Neural crest cell (in vitro differentiated cells): Measurements from ENCODE around the gene EFNA4. TPM values are rescaled to one million over a fixed set of nuclear protein-coding genes. Genes with fewer than 3 reads are reported as not detected.

Experiments
- DNase-seq: peaks from one replicate; pipeline ENCODE4 v3.0.0; 2021; ENCODE audit warnings: low read depth, mixed read lengths, low spot score
- H3K27ac Mint-ChIP-seq: one replicate; pipeline ENCODE4 v1.8.0; 2021; ENCODE audit warnings: mild to moderate bottlenecking, mixed read lengths; ENCODE audit not compliant: unreplicated experiment
- H3K27me3 Mint-ChIP-seq: 2 replicates; pipeline ENCODE4 v1.8.0; 2021; ENCODE audit warnings: low read depth, mild to moderate bottlenecking, mixed read lengths
- H3K36me3 Mint-ChIP-seq: 2 replicates; pipeline ENCODE4 v1.8.0; 2021; ENCODE audit warnings: low read depth, mild to moderate bottlenecking, mixed read lengths
- H3K4me1 Mint-ChIP-seq: 2 replicates; pipeline ENCODE4 v1.8.0; 2021; ENCODE audit warnings: mixed read lengths
- H3K4me3 Mint-ChIP-seq: one replicate; pipeline ENCODE4 v1.8.0; 2021; ENCODE audit warnings: mild to moderate bottlenecking, mixed read lengths
- H3K9me3 Mint-ChIP-seq: 2 replicates; pipeline ENCODE4 v1.8.0; 2021; ENCODE audit warnings: mixed read lengths
- CTCF ChIP-seq: fragments of 200-600 bp; sonication (generic); conservative IDR thresholded peaks from 2 replicates; pipeline ENCODE4 v1.5.0; 2021; ENCODE audit warnings: antibody characterized with exemption, mild to moderate bottlenecking
- total RNA-seq: library from RNA; stranded (reverse); gene quantifications from 2 replicates; pipeline ENCODE4 v1.2.1, GENCODE V29; 2021

Gene EFNA4
- total RNA-seq, 1 donor from 2014 or later = 28.5 TPM

GRCh38 chr1:155017041-155017945 is 46.2 kb upstream of the EFNA4 start:
- Mint-ChIP-seq H3K36me3 (no peaks in the 10 kb centered on the region), H3K27ac (no peak overlapping the region), H3K27me3 (no peaks in the 10 kb centered on the region), H3K4me3 (peak overlapping the region; percentile 71), H3K4me1 (peaks cover 29% of the 10 kb centered on the region), H3K9me3 (no peaks in the 10 kb centered on the region)
- peak; percentile 99 for TF ChIP-seq CTCF
- DNase-seq = peak; percentile 85

GRCh38 chr1:155017946-155018316 is 45.6 kb upstream of the EFNA4 start:
- H3K27me3 Mint-ChIP-seq = no peaks in the 10 kb centered on the region
- no peak for DNase-seq
- H3K4me1 Mint-ChIP-seq = peaks cover 22% of the 10 kb centered on the region
- no peak for TF ChIP-seq CTCF
- no peaks in the 10 kb centered on the region for H3K9me3 Mint-ChIP-seq
- H3K36me3 Mint-ChIP-seq = no peaks in the 10 kb centered on the region
- peak overlapping the region; percentile 57 for H3K4me3 Mint-ChIP-seq
- no peak overlapping the region for H3K27ac Mint-ChIP-seq

- H3K4me3 Mint-ChIP-seq = no peak overlapping the region
- H3K27me3 Mint-ChIP-seq = no peaks in the 10 kb centered on the region
- H3K27ac Mint-ChIP-seq = peak overlapping the region; percentile 30
- H3K4me1 Mint-ChIP-seq = peaks cover 20% of the 10 kb centered on the region
- no peak for DNase-seq
- no peak for TF ChIP-seq CTCF
- no peaks in the 10 kb centered on the region for H3K9me3 Mint-ChIP-seq
- H3K36me3 Mint-ChIP-seq = no peaks in the 10 kb centered on the region
Measured at GRCh38 chr1:155018617-155019348, 44.8 kb upstream of the EFNA4 start.

GRCh38 chr1:155019377-155020245 is 43.9 kb upstream of the EFNA4 start:
- Mint-ChIP-seq H3K4me1 (peaks cover 20% of the 10 kb centered on the region), H3K27ac (no peak overlapping the region), H3K27me3 (no peaks in the 10 kb centered on the region), H3K4me3 (peak overlapping the region; percentile 20), H3K9me3 (no peaks in the 10 kb centered on the region), H3K36me3 (no peaks in the 10 kb centered on the region)
- no peak for DNase-seq
- TF ChIP-seq CTCF = no peak
